Tibial nerve (tissue), 4 donors: ENCODE results near the gene AKAP8L. TPM values are rescaled to one million over a fixed set of nuclear protein-coding genes. Genes with fewer than 3 reads are reported as not detected.
"Not testable (repeated sequence)": the region's sequence is repeated elsewhere in the genome, so short reads cannot be mapped to it uniquely, and the experiment has no call there.

Experiments used
- DNase-seq, 2 donors: peaks; one replicate each; pipeline ENCODE4 v3.0.0-alpha.2; 2019; ENCODE audit warnings: low spot score in 2 of 2
- H3K27ac ChIP-seq, 4 donors: fragments of 200-600 bp; sonication (generic) in 3 of 4; one replicate each; pipeline ENCODE4 v1.5.1; 2017 to 2019; ENCODE audit warnings: mild to moderate bottlenecking in 1 of 4
- H3K27me3 ChIP-seq, 2 donors: fragments of 200-600 bp; sonication (generic) in 1 of 2; one replicate each; pipeline versions ENCODE4 v1.5.1 to v1.6.0; 2017 to 2019
- H3K36me3 ChIP-seq, 3 donors: fragments of 200-600 bp; sonication (generic); one replicate each; pipeline ENCODE4 v1.5.1; 2018 to 2019
- H3K4me1 ChIP-seq, 4 donors: fragments of 200-600 bp; sonication (generic) in 3 of 4; one replicate each; pipeline ENCODE4 v1.5.1; 2017 to 2019
- H3K4me3 ChIP-seq, 4 donors: fragments of 200-600 bp; sonication (generic) in 3 of 4; one replicate each; pipeline ENCODE4 v1.5.1; 2017 to 2019; ENCODE audit warnings: mild to moderate bottlenecking in 1 of 4, moderate library complexity in 1 of 4
- H3K9me3 ChIP-seq, 4 donors: fragments of 200-600 bp; sonication (generic) in 3 of 4; one replicate each; pipeline ENCODE4 v1.5.1; 2017 to 2019
- EP300 ChIP-seq, 2 donors: sonication (generic); formaldehyde crosslinking; IDR thresholded peaks; one replicate each; pipeline ENCODE4 v1.6.1; 2017; ENCODE audit warnings: antibody characterized with exemption in 2 of 2, mild to moderate bottlenecking in 1 of 2
- POLR2A ChIP-seq, 2 donors: fragments of 450-650 bp; IDR thresholded peaks; one replicate each; pipeline ENCODE4 v1.6.1; 2017; ENCODE audit warnings: antibody characterized with exemption in 2 of 2, mild to moderate bottlenecking in 2 of 2, moderate library complexity in 2 of 2
- WGBS, 2 donors: methylation state at CpG; one replicate each; pipeline ENCODE4 v1.1.5; 2018; 5-methylcytosine and 5-hydroxymethylcytosine counted together
- total RNA-seq, 4 donors: library from RNA; depleted of rRNA; stranded (reverse); fragments of >200 nt; gene quantifications; one replicate each; pipeline ENCODE4 v1.1.0, GENCODE V29; 2016
- TF ChIP-seq, protein P1 (sequence below), 5 experiments: fragments of 200-600 bp in 3 of 5; fragments of 450-650 bp in 2 of 5; sonication (generic) in 3 of 5; IDR thresholded peaks; one replicate each; pipeline ENCODE4 v1.5.1; 2016 to 2019; ENCODE audit warnings: antibody characterized with exemption in 5 of 5, mild to moderate bottlenecking in 3 of 5, moderate library complexity in 2 of 5

The AKAP8L gene
- total RNA-seq, 4 donors from 2014 or later = 170 to 248 (median 183) TPM

DNA sequence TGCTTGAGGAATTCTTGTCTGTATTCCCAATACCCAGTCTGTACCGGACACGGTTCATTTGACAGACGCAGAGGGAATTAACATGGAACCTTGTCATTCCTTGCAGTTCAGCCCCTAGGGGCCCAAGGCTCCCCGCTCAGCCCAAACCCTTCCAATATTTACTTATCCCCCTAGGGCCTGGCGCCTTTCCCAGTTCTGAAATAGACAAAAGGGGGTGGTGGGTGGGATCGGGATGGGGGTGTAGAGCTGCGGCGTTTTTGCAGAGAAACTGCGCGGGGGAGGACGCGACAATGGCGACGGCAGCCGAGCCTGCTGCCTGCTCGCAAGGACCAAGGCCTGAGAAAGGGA is 583 bp downstream of the AKAP8L start:
- no peak for DNase-seq
- H3K4me3 ChIP-seq = peak overlapping the region; percentile 81 to 99 (median 94)
- peaks cover 0 to 4% (median 0%) of the 10 kb centered on the region in 4 donors for H3K9me3 ChIP-seq
- peak overlapping the region; percentile 62 to 93 (median 90) for H3K27ac ChIP-seq
- H3K27me3 ChIP-seq = no peaks in the 10 kb centered on the region
- TF ChIP-seq EP300 (IDR thresholded peaks at IDR 0.05) (no peak), POLR2A (IDR thresholded peaks at IDR 0.05) (no peak)
- TF ChIP-seq, protein P1, sequence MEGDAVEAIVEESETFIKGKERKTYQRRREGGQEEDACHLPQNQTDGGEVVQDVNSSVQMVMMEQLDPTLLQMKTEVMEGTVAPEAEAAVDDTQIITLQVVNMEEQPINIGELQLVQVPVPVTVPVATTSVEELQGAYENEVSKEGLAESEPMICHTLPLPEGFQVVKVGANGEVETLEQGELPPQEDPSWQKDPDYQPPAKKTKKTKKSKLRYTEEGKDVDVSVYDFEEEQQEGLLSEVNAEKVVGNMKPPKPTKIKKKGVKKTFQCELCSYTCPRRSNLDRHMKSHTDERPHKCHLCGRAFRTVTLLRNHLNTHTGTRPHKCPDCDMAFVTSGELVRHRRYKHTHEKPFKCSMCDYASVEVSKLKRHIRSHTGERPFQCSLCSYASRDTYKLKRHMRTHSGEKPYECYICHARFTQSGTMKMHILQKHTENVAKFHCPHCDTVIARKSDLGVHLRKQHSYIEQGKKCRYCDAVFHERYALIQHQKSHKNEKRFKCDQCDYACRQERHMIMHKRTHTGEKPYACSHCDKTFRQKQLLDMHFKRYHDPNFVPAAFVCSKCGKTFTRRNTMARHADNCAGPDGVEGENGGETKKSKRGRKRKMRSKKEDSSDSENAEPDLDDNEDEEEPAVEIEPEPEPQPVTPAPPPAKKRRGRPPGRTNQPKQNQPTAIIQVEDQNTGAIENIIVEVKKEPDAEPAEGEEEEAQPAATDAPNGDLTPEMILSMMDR (IDR thresholded peaks at IDR 0.05) = no peak
- H3K36me3 ChIP-seq = peaks cover 0 to 31% (median 2%) of the 10 kb centered on the region in 3 donors
- WGBS, 2 donors = 1 to 3% methylated on average over 16 of the region's 16 CpGs
- peaks cover 0 to 58% (median 30%) of the 10 kb centered on the region in 4 donors for H3K4me1 ChIP-seq

DNA sequence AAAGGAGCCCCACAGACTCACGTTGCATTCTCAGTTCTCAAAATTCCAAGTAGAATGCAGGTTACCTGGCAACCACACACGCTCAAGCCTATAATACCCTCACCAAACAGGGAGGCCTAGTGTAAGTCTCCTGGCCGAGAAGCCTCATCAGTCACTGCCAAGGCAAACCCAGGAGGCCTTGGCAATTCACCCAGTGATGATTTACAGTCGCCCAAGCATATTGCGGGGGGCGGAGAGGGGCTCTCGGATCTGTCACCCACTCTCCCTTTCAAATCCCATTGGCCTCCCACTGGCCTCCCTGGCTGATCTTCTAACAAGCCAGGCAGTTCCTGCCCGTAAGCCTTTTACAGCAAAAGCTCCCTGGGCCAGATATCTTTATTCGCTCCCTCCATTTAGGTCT is 1.1 kb downstream of the AKAP8L start:
- Histone ChIP-seq H3K4me3 (peak overlapping the region; percentile 81 to 99 (median 94)), H3K9me3 (no peaks in the 10 kb centered on the region), H3K27me3 (no peaks in the 10 kb centered on the region), H3K27ac (peak overlapping the region in 3 of 4 donors; percentile 89 to 93 (median 90)), H3K36me3 (peaks cover 0 to 26% (median 0%) of the 10 kb centered on the region in 3 donors), H3K4me1 (peaks cover 0 to 63% (median 34%) of the 10 kb centered on the region in 4 donors)
- no peak for TF ChIP-seq POLR2A (IDR thresholded peaks at IDR 0.05)
- TF ChIP-seq, protein P1 (IDR thresholded peaks at IDR 0.05) = no peak
- no peak for TF ChIP-seq EP300 (IDR thresholded peaks at IDR 0.05)
- no peak for DNase-seq
- WGBS, 2 donors = 5 to 6% methylated on average over 9 of the region's 9 CpGs

DNA sequence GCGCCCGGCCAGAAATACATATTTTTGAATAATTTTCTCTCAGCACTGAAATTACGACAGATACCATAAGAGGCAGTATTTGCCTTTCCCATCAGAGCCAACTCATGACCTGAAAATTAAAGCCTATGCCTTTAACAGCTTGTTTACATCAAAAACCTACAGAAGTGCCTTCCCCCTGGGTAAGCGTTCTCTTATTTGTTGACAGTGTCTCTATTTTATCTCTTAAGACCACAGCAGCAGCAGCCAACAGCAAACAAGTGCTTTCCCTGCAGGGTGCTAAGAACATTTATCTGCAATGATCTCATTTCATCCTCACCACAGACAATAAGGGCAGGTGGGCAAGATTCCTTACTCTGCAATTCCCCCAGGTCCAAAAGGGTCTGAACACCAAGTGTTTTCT is 6.0 kb downstream of the AKAP8L start:
- DNase-seq = no peak
- no peaks in the 10 kb centered on the region for H3K9me3 ChIP-seq
- peak overlapping the region in 1 of 4 donors; percentile 13 for H3K27ac ChIP-seq
- no peak overlapping the region for H3K4me3 ChIP-seq
- WGBS, 2 donors = 60 to 66% methylated on average over 4 of the region's 4 CpGs
- H3K4me1 ChIP-seq = peaks cover 0 to 93% (median 40%) of the 10 kb centered on the region in 4 donors
- TF ChIP-seq POLR2A (IDR thresholded peaks at IDR 0.05) = no peak
- TF ChIP-seq, protein P1 (IDR thresholded peaks at IDR 0.05) = no peak
- TF ChIP-seq EP300 (IDR thresholded peaks at IDR 0.05) = no peak
- H3K36me3 ChIP-seq = peaks cover 0 to 35% (median 0%) of the 10 kb centered on the region in 3 donors
- H3K27me3 ChIP-seq = no peaks in the 10 kb centered on the region

DNA sequence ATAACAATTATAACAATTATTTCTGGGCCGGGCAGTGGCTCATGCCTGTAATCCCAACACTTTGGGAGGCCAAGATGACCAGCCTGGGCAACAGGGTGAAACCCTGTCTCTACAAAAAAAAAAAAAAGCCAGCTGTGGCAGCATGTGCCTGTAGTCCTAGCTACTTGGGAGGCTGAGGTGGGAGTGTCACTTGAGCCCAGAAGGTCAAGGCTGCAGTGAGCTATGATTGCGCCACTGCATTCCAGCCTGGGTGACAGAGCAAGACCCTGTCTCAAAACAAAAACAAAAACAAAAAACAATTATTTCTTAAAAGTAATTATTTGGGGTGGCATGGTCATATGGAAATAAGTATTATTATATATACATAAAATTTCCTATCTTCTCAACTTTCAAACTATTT is 7.4 kb downstream of the AKAP8L start:
- Histone ChIP-seq H3K27ac (peak overlapping the region in 1 of 4 donors; percentile 2), H3K36me3 (peaks cover 0 to 35% (median 0%) of the 10 kb centered on the region in 3 donors), H3K4me1 (peaks cover 0 to 90% (median 32%) of the 10 kb centered on the region in 4 donors)
- H3K4me3 ChIP-seq, DNase-seq, H3K9me3 ChIP-seq, H3K27me3 ChIP-seq: not testable (repeated sequence)
- 53 to 57% methylated on average over 2 of the region's 2 CpGs for WGBS, 2 donors

DNA sequence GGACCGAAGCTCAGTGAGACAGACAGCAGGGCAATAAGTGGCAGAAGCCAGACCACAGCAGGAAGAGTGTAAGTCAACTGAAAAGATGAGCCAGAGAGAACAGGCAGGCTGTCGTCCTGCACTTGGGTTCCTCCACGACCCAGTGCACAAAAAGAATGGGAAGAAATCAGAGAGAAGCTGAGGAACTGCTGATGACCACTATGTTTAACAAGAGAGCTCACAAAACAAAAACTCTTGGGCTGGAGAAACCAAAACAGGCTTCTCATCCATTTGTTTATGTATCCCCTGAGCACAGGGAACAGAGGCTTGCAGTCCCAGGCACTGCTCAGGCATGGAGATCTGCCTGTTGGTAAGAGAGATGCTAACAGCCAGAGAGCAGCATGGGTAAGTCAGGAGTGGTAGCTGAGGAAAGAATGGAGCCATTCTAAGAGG is 14.0 kb downstream of the AKAP8L start:
- Histone ChIP-seq H3K9me3 (no peaks in the 10 kb centered on the region), H3K27ac (peak overlapping the region in 3 of 4 donors; percentile 15 to 68 (median 67)), H3K4me3 (no peak overlapping the region), H3K27me3 (no peaks in the 10 kb centered on the region), H3K4me1 (peaks cover 5 to 90% (median 36%) of the 10 kb centered on the region in 4 donors), H3K36me3 (peaks cover 0 to 55% (median 8%) of the 10 kb centered on the region in 3 donors)
- DNase-seq = no peak
- no peak for TF ChIP-seq EP300 (IDR thresholded peaks at IDR 0.05)
- WGBS, 2 donors = 41 to 43% methylated on average over 3 of the region's 3 CpGs

DNA sequence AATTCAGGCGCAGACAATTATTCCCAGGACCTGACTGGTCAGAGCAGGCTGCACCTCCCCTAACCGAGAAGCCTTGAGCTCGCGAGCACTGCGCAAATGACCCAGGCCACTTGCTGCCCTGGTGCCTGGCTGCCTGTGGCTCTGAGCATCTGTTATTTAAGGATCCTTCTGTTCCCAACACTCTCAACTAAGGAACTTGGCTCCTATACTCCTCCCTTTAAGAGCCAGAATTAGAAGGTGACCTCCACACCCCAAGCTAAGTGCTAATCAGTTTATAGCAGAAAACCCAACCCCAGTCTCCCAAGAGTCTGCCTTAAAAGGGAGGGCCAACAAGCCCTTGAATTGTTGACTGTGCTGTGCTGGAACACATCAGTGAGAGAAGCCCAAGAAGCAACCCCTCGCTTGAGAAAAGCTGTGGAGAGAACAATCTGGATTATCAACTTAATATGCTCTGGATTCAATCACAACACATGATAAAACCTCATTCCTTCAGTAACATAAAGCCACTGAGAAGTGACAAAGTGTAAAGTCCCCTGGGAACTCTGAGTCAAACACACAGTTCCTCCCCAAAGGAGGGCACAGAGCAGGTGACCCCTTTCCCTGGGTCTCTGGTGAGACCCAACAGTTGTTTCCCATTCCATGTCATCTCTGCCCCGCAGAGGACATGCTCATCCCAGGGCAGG is 14.6 kb downstream of the AKAP8L start:
- H3K27me3 ChIP-seq = no peaks in the 10 kb centered on the region
- H3K9me3 ChIP-seq = no peaks in the 10 kb centered on the region
- TF ChIP-seq EP300 (IDR thresholded peaks at IDR 0.05) = peak in 1 of 2 donors; percentile 49
- TF ChIP-seq, protein P1 (IDR thresholded peaks at IDR 0.05) = no peak
- no peak overlapping the region for H3K4me3 ChIP-seq
- peaks cover 2 to 55% (median 14%) of the 10 kb centered on the region in 3 donors for H3K36me3 ChIP-seq
- DNase-seq = no peak
- H3K4me1 ChIP-seq = peaks cover 5 to 84% (median 36%) of the 10 kb centered on the region in 4 donors
- H3K27ac ChIP-seq = peak overlapping the region in 2 of 4 donors; percentile 67 to 68
- 58 to 60% methylated on average over 7 of the region's 7 CpGs for WGBS, 2 donors
